Upper lobe of left lung (tissue), 4 donors: ENCODE results near the gene NSA2.

Experiments
- CTCF ChIP-seq, 6 experiments: fragments of 450-650 bp in 4 of 6; fragments of 200-600 bp in 2 of 6; sonication (generic) in 2 of 6; IDR thresholded peaks; one replicate each; pipeline ENCODE4 v1.5.1; 2016 to 2019; ENCODE audit warnings: antibody characterized with exemption in 6 of 6
- EP300 ChIP-seq, 4 donors: sonication (generic); formaldehyde crosslinking; IDR thresholded peaks; one replicate each; pipeline ENCODE4 v1.5.1; 2017; ENCODE audit warnings: antibody characterized with exemption in 4 of 4, control low read depth in 2 of 4
- POLR2A ChIP-seq, 4 donors: fragments of 450-650 bp; IDR thresholded peaks; one replicate each; pipeline ENCODE4 v1.5.1; 2016 to 2017; ENCODE audit warnings: antibody characterized with exemption in 4 of 4, mild to moderate bottlenecking in 2 of 4
- POLR2AphosphoS5 ChIP-seq, 2 donors: sonication (generic); formaldehyde crosslinking; IDR thresholded peaks; one replicate each; pipeline ENCODE4 v1.5.1; 2017; ENCODE audit warnings: antibody characterized with exemption in 2 of 2

DNA sequence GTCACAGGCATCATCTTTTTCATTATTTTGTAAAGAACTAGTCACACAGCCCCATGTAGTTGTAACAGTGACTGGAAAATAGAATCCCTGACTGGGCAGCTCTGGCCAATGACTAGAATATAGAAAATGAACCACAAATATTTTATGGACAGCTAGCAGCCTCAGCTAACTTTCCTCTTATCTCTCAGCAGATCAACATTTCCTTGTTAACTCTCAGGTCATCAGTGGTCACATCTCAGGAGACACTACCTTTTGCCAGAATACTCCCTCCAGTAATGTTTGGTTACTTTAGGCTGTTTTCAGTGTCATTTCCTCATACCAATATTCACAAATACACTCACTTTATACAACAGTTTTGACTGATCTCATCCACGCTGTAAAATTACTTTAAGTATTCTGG, 55.2 kb downstream of the NSA2 start:
- TF ChIP-seq CTCF (IDR thresholded peaks at IDR 0.05) (no peak), POLR2AphosphoS5 (IDR thresholded peaks at IDR 0.05) (no peak), POLR2A (IDR thresholded peaks at IDR 0.05) (no peak), EP300 (IDR thresholded peaks at IDR 0.05) (no peak)
